CD4-positive, alpha-beta T cell treated with Interleukin-2 at 100 ng/mL for 4 hours (primary cell): ENCODE data around the gene RSRC1.
"Not testable (repeated sequence)": the region's sequence is repeated elsewhere in the genome, so short reads cannot be mapped to it uniquely, and the experiment has no call there.

ENCODE experiments used
- DNase-seq: peaks from one replicate; pipeline ENCODE4 v3.0.0-alpha.2; 2020; ENCODE audit warnings: low spot score

RSRC1 gene, protein sequence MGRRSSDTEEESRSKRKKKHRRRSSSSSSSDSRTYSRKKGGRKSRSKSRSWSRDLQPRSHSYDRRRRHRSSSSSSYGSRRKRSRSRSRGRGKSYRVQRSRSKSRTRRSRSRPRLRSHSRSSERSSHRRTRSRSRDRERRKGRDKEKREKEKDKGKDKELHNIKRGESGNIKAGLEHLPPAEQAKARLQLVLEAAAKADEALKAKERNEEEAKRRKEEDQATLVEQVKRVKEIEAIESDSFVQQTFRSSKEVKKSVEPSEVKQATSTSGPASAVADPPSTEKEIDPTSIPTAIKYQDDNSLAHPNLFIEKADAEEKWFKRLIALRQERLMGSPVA

DNA sequence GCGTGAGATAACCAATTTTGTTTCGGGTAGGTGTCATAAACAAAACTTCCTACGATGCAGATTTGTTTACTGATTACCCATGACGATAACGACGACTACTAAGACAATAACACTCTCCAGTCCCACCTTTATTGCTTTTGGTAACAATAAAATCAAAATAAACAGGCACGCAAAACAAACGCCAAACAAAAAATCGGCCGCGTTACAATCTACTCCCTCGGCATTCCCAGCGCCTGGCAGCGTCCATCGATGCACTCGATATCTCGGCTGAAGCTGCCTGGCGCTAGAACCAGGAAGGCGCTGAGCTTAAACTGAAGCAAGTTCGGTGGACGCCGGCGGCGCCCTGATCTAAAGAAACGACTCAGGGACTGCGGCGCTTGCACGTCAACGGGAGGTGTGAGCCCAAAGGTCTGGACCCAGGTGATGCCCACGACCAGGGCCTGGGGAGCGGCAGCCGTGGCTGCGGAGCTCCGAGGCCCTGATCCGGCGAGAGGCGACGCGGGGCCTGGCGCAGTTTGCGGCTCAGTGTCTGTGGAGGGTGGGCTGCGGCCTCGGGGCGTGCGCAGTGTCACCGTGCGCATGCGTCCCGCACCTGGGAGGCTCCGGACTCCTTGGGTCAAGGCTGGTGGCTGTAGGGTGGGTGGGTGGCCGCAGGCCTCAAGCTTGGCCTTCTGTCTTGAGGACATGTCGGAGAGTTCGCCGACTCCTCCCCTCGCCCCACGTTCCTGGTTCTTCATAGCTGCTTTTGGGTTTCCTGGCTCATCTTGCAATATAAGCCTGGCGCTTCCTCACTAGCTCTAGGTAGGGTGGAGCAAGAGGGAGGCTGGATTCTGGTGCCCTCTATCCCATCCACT is at the start of gene RSRC1:
RSRC1 (plus strand) TSS at position 286 of the 854 bp plus-strand sequence. CDS start 12,016 bp downstream, outside the sequence.
- DNase-seq, result peak; percentile 83

DNA sequence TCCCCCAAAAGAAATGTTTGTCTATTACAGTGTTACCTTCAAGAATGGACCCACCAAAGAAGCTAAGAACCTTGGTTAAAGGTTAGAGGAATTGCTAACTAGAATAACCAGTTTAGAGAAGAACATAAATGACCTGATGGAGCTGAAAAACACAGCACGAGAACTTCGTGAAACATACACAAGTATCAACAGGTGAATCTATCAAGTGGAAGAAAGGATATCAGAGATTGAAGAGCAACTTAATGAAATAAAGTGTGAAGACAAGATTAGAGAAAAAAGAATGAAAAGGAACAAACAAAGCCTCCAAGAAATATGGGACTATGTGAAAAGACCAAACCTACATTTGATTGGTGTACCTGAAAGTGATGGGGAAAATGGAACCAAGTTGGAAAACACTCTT is 44.3 kb upstream of the RSRC1 start:
- DNase-seq, result not testable (repeated sequence)

DNA sequence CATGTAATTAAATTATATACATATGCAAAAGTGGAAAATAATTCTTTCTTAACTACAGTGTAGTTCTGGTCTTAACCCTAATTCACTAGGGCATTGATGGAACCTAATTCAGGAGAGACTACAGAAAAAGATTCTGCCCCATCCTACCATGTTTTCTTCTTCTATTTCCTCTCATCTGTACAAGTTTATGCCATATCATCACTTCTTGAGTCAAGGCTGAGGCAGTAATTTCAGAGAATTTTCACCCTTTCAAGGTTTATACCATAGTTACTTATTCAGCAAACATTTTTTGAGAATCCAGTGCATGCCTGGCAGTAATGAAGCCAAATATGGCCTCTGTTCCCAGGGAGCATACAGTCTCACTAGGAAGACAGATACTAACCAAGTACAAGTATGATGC is 37.1 kb upstream of the RSRC1 start:
- no peak for DNase-seq

DNA sequence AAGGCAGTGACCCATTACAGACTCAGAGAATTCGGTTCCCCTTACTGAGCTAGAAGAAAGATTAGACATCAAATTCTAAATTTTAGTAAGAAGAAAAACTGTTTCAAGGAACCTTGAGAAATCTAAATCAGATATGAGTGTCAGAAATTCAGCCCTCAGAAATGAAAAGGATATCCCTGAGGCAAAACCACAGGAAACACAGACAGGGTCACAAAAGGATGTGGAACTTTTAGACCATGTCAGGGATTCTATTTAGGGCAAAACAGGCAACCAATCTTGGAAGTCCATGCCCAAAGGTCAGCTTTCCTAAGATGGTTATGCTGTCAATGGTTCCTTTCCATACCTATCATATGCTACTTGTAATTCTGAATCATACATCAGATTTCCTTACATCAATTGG is 35.3 kb upstream of the RSRC1 start:
- no peak for DNase-seq

DNA sequence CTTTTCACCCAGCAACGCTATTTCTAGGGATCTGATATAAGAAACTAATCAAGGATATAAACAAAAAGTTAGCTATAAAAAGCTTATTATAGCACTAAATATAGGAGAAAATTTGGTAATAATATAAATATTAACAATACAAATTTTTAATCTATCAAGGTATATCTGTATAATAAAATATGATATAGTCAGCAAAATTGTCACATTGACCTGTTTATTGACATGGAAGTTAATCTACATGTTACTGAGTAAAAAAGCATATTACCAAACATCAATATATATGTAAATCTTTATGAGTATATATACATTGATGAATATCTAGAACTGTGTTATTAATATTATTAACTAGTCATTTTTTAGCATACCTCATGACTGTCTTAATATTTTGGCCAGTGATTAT is 30.3 kb upstream of the RSRC1 start:
- DNase-seq, result no peak

DNA sequence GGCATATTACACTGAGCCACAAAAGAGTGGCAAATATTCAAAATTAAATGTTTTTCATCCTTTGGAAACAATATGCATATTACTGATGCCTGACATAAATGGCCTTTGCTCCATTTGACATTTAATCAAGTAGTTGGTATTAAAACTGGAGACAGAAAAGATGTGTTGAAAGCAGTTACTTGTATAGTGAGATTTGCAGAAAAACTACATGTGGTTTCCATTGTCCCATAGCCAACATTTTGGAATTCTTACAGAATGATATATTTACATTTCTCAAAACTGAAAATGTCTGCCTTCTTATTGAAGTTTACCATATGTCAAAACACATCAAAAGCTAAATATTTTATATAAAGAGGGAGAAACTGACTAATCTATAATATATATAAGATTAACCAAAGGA is 25.2 kb upstream of the RSRC1 start:
- no peak for DNase-seq

DNA sequence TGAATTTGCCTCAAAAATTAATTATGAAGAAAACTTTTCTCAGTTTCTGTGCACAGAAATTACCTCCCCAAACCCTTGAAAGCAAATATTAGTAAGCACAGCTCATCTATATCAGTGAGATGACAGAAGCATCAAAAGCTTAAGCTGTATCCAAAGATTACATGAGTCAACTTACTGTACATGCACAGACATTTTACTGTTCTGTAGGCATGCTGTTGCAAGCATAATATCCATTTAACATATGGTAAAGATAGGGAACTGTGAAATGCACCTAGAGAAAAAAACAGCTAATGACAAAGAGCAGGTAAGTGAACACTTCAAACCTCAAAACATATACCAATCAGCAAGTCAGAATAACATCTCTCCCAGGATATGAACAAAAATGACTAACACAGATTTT is 24.5 kb upstream of the RSRC1 start:
- DNase-seq, result no peak

DNA sequence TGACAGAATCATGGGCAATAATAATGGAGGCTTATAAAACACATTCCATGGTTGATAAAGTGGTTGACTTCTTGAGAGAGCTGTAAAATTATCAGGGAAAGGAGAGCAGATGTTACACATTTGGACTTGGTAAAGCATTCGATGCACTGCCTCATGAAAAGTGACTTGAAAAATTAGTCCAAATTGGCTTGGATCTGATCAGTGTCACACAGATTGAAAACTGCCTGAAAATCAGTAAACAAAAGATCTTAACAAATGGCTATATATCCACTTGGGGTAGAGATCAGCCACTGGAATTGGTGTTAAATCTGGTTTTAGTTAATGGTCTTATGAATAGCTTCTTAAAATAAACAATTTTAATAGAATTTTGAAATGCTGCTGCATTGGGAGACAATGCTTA is 24.0 kb upstream of the RSRC1 start:
- DNase-seq, result no peak

DNA sequence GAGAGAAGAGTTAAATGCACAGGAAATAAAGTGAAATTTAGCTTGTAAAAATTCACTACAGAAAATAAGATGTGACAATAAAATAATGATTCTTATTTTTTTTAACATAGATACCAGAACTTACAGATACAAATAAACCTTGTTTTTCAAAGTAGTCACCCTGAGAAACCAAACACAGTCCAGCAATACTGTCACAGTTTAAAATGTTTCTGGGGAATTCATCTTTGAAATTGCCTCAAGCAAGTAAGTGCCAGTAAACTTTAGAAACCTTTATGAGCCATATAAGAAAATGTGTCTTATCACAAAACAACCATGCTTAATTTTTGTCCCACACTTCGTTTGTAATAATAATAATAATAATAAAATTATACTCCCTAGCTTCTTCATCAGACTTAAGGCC is 23.5 kb upstream of the RSRC1 start:
- no peak for DNase-seq

DNA sequence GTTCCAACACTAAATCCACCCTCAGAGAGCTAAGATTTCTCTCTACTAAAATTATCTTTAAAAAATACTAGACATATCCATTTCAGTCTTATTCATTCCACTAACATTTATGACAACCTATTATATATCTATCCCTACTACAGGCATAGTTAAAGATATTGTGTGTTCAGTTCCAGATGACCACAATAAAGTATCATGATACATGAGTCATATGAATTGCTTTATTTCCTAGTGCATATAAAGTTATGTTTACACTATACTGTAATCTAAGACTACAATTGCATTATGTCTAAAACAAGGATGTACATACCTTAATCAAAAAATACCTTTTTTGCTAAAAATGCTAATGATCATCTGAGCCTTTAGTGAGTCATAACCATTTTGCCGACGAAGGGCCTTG is 23.1 kb upstream of the RSRC1 start:
- no peak for DNase-seq

DNA sequence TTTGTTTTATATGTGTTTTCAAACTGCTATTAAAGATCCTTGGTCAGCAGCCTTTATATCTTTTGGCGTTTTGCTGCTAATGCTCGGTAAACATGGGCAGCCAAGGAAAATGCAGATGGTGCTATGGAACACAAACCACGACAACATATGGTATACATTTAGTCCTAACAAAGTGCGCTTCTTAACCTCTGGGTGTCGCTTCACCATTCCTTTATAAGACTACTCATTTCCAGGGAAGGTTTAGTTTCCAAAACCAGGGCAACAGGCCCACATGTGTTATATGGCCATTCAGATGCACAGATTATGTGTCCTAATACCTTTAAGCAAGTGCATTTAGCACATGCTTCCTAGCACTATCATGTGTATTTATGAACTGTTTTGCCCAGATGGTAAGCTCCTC is 18.4 kb upstream of the RSRC1 start:
- no peak for DNase-seq

DNA sequence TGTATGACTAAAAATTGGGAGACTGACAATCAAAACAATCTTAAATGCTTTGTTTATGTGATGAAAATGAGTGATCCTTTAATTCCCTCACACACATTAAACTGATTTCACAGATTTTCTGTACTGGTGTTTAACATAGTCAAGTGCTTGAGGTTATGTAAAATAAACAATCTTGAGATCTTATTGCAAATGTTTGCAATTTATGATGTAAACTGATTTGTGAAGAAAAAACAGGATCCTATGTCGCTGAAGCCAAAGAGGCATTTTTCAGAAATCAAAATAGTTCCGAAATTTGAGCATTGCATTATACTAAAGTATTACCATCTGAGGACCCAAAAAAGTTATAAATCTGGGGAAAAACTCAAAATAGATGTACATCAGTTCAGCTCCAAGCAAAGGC is 16.4 kb upstream of the RSRC1 start:
- no peak for DNase-seq

DNA sequence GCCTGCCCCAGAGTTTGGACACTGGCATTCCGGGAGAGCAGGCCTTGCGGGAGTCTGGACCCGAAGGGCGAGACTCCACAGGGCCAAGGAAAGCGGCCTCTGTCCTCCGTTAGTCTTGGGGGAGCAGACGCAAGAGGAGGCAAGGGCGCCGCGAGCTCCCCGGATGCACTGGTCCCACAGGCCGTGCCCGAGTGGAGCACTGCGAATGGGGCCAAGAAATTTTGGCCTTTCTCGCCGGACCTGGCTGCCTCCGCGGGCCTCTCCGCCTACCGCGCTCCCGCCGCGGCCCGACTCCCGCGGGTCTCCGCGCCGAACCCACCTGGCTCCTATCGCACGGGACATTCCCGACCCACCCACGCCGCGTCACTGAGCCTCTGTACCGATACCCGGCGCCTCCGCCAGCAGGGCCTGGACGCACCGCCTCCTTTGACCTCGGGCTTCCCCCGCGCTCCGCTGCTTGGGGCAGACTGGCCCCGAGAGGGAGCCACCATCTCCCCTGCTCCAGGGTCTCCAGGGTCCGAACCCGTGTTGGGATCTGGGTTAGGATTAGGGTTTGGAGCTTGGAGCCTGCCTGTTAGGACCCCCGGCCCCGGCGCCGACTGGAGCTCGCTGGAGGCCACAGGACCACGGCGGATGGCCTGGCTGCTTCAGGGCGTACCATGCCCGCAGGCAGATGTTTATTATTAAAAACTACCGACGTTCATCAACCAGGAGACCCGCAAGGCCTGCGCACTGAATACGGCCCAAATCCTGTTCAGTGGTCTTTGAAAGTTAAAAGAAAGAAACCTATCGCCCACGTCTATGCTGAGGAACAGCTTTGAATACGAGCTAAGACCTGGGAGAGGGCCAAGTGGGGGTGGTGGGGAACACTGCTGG is 15.4 kb upstream of the RSRC1 start:
- DNase-seq, result no peak

DNA sequence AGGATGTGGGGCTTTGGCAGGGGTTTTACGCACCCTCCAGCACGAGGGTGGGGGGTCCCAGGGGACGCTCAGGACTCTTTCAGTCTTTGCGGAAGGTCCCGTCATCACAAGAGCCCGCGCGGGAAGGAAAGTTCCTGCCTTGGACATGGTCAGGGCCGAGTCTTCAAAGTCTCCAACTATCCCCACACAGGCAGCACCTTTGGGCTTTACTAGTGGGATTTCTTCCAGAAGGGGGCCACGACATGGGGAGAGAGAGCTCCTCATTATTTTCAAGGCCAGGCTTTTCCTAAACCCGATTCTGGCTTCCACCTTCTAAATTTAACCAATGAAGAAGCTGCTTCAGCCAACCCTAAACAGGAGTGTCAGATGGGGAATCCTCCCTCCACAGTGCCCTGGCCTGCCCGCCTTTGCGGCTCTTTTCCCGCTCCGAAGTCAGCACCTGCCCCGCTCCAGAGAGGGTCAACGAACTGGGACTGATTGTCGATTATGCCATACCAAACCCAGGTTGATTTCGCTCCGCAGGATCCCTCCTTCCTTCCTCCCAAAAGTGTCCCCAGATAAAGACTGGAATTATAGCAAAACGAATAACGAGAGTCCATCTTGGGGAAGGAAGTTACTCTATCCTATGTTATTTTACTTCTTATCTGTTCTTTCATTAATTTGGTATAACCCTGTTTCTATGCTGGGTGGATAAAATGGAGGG is 14.6 kb upstream of the RSRC1 start:
- DNase-seq, result no peak

DNA sequence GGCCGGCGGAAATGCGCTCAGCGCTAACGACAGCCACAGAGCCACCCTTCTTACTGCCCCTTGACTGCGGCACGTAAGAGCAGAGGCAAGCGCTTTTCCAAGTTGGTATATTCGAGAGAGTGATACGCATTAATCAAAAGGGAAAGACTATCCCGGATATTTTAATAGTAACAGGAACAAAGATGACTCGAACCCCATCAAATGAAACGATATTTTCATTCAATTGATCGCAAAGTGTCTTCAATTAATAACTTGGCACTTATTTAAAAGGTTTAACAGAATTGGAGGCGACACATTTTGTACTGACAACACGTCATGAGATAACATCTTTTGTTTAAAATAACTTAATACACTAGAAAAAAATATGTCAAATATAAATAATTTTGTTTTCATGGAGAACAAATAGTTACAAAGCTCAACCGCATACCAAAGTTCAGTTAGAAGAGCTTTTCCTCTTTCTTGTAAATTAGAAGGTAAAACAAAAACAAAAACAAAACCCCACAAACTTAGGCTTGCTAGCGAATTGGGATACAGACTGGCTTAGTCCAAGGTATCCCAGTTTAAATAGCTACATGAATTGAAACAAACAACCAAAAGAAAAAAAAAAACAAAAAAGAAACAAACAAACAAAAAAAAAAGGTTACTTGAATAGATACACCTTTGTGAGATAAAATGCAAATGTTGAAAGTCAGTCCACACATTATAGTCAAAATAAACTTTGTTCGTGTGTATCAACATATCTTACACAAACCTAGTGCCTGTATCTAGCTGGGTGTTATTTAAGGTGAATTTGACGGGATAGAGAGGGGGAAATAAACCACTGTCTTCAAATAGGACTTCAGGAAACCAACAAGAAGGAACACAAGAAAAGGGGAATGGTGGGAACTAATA is 13.8 kb upstream of the RSRC1 start:
- no peak for DNase-seq

DNA sequence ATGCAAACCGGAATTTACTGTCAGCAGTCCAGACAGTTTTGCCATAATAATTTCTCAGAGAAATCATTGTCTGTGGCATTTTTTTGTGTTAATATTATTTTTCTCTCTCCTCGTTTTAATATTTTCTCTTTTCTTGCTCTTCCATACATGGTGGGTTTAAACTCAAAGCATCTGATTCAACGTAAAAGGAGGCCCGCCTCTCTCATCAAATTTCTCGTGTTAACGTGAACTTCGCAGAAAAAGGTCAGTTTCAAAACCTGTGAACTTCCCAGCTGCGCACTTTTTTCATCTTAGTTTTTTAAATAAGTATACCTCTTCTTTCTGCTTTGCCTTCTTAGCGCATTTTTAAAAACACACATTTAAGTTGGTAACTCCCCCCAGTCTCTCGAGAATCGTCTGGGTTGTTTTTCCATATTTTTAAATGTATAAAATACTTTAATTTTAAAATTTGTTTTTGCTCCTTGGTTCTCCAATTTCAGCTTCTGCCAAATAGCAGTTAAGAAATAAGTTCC is 12.8 kb upstream of the RSRC1 start:
- no peak for DNase-seq

DNA sequence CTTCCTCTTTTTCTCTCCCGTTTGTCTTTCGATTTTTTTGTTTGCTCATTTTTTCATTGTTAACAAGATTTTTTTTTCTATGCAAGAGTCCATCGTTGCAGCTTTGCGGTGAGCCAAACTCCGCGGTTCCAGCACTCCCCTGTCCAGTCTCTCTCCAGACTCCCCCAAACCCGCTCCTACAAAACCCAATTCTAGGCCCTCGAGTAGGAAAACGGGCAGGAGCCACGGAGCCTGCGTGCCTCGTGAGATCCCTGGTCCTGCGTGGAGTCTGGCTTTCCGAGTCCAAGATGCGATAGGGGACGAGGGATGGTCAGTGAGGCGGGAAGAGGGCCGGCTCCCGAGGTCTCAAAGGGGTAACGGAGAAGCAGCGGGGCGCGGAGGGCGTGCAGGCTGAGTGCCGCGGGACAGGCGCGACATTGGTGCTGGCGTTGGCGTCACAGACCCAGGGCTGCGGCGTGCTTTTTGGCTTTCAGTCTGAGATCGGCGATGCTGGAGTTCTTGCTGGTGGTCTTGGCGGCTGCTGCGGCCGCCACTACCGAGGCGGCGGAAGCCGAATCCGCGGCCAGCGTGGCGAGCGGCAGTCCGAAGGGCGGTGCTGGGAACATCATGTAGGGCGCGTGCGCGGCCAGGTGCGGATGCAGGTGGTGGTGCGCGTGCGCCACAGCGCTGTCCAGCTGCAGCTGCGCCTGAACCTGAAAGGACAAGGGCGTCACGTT is 12.1 kb upstream of the RSRC1 start:
- peak; percentile 62 for DNase-seq

DNA sequence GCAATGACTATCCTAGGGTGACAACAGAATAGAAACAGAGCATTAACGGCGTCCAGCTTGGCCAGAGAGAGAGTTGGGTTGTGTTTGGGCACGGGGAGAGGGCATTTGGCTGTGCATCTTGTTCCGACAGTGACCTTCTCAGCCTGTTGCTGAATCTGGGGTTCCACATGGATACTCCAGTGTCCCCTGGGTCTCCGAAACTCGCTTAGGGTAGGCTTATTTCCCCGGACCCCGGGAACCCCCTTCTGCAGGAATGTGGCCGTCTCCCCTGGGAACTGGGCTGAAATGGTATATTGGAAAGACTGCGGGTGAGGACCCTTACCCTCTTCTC is 11.6 kb upstream of the RSRC1 start:
- DNase-seq, result no peak

DNA sequence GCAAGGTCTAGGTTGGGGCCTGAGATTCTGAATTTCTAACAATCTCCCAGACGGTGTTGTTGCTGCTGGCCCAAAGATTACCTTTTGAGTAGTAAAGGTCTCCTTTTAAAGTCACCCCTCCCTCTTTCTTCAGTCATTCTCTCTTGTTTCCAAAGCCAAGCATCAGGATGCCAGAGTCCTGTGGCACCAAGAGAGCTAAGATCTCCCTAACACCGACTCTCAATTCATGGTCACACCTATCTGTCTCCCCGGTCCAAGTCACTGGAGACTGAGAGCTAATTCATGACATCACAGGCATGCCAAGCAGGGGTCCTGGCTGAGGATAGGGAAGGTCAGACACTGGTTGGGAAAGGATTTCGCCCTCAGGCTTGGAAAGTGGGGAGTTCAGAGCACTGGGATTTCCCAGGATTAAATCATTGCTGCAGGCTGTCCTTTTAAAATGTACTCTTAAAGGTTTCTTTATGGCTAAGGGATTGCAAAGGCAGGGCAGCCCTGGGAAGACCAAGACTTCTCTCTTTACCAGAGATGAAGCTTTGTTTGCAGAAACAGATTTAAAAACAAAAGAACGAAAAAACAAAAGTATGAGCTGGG is 11.0 kb upstream of the RSRC1 start:
- DNase-seq, result no peak

DNA sequence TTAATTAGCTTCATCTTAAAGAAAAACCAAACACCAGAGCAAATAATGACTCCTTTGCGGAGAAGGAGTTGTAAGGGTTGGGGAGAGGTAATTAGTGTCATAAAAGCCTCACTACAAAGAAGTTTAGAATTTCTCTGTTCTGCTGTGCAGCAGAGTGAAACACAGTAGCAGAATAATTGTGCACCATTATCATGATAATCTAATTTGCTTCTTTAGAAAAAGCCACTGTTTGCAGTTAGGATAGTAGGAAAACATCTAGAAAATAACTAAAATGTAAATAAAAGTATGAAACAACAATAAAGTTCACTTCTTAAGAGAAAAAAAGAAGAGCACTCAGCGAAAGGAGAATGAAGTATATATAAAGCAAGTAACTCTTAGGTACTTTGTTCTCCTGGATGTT is 9.2 kb upstream of the RSRC1 start:
- no peak for DNase-seq
